Hematopoietic multipotent progenitor cell treated with erythropoietin and hydrocortisone succinate and interleukin-3 and kit ligand, for 6 days (in vitro differentiated cells): ENCODE data around the gene TNFSF12.
"Not testable (repeated sequence)": the region's sequence is repeated elsewhere in the genome, so short reads cannot be mapped to it uniquely, and the experiment has no call there.

Source experiments
- DNase-seq: peaks from one replicate; pipeline ENCODE4 v3.0.0-alpha.2; 2015

Gene TNFSF12

GRCh38 chr17:7589204-7589868 lies 40.5 kb downstream of the TNFSF12 start:
- peak; percentile 91 for DNase-seq

GRCh38 chr17:7589891-7590691 lies 41.2 kb downstream of the TNFSF12 start, which contains the start of gene SOX15:
Gene SOX15, minus strand, starts transcription at chr17:7590094. Its CDS starts 418 bp downstream, at chr17:7589676.
- DNase-seq = no peak

GRCh38 chr17:7590743-7591142 lies 41.9 kb downstream of the TNFSF12 start:
- DNase-seq = peak; percentile 36

- DNase-seq = no peak
Measured at GRCh38 chr17:7591596-7591995, 42.7 kb downstream of the TNFSF12 start.

- no peak for DNase-seq
Measured at GRCh38 chr17:7592422-7593021, 43.7 kb downstream of the TNFSF12 start.

- DNase-seq = no peak
Measured at GRCh38 chr17:7593296-7593695, 44.4 kb downstream of the TNFSF12 start.

GRCh38 chr17:7597561-7597960 lies 48.7 kb downstream of the TNFSF12 start:
- DNase-seq = not testable (repeated sequence)

- no peak for DNase-seq
Measured at GRCh38 chr17:7606280-7606679, 57.4 kb downstream of the TNFSF12 start.
